MM.1S (cell line): ENCODE results near the gene C14orf132.

Experiments
- DNase-seq: peaks from one replicate; pipeline ENCODE4 v3.0.0-alpha.2; 2015
- H2AFZ ChIP-seq: fragments of 300-600 bp; sonication (generic); 2 replicates; pipeline ENCODE4 v1.6.0; 2016; ENCODE audit warnings: antibody characterized with exemption, low read length
- H3F3A ChIP-seq: fragments of 300-600 bp; sonication (generic); 2 replicates; pipeline ENCODE4 v1.6.1; 2016; ENCODE audit warnings: mild to moderate bottlenecking, antibody characterized with exemption, low read length, moderate library complexity, mixed read lengths; ENCODE audit not compliant: insufficient read depth
- H3K27ac ChIP-seq: fragments of 300-600 bp; sonication (generic); 2 replicates; pipeline ENCODE4 v1.5.1; 2016; ENCODE audit warnings: mild to moderate bottlenecking, low read length
- H3K27me3 ChIP-seq: fragments of 300-600 bp; sonication (generic); replicated peaks from 2 replicates; pipeline ENCODE4 v1.6.0; 2016; ENCODE audit warnings: low read length; ENCODE audit not compliant: insufficient read depth
- H3K36me3 ChIP-seq: fragments of 300-600 bp; sonication (generic); replicated peaks from 2 replicates; pipeline ENCODE4 v1.6.1; 2016; ENCODE audit warnings: mild to moderate bottlenecking, low read length, mixed read lengths; ENCODE audit not compliant: insufficient read depth
- H3K4me1 ChIP-seq: fragments of 300-600 bp; sonication (generic); 2 replicates; pipeline ENCODE4 v1.6.1; 2016; ENCODE audit warnings: low read length, mixed read lengths
- H3K4me2 ChIP-seq: fragments of 300-600 bp; sonication (generic); 2 replicates; pipeline ENCODE4 v1.6.0; 2016; ENCODE audit warnings: low read depth, low read length
- H3K4me3 ChIP-seq: fragments of 300-600 bp; sonication (generic); 2 replicates; pipeline ENCODE4 v1.5.1; 2016; ENCODE audit warnings: low read length, mixed read lengths
- H3K79me2 ChIP-seq: fragments of 300-600 bp; sonication (generic); 2 replicates; pipeline ENCODE4 v1.6.1; 2016; ENCODE audit warnings: mixed run types, low read length, mixed read lengths
- H3K9ac ChIP-seq: fragments of 300-600 bp; sonication (generic); 2 replicates; pipeline ENCODE4 v1.6.1; 2016; ENCODE audit warnings: low read length, mixed read lengths
- H3K9me2 ChIP-seq: fragments of 300-600 bp; sonication (generic); replicated peaks from 2 replicates; pipeline ENCODE4 v1.6.1; 2016; ENCODE audit warnings: mild to moderate bottlenecking, low read length, mixed read lengths; ENCODE audit not compliant: insufficient read depth
- H3K9me3 ChIP-seq: fragments of 300-600 bp; sonication (generic); replicated peaks from 2 replicates; pipeline ENCODE4 v1.6.1; 2016; ENCODE audit warnings: mild to moderate bottlenecking, low read length, mixed read lengths; ENCODE audit not compliant: insufficient read depth
- H4K20me1 ChIP-seq: fragments of 300-600 bp; sonication (generic); 2 replicates; pipeline ENCODE4 v1.6.1; 2016; ENCODE audit warnings: mild to moderate bottlenecking, low read length, moderate library complexity, mixed read lengths; ENCODE audit not compliant: insufficient read depth
- EZH2 ChIP-seq: fragments of 300-600 bp; sonication (generic); optimal IDR thresholded peaks from 2 replicates; pipeline ENCODE3; 2017; ENCODE audit warnings: low read depth, mild to moderate bottlenecking, antibody characterized with exemption, low read length, mixed read lengths
- EZH2phosphoT487 ChIP-seq: fragments of 300-600 bp; sonication (generic); IDR thresholded peaks from 2 replicates; pipeline ENCODE4 v1.6.1; 2018; ENCODE audit warnings: antibody characterized with exemption, low read length
- TF ChIP-seq, protein P1 (sequence below): fragments of 300-600 bp; sonication (generic); IDR thresholded peaks from 2 replicates; pipeline ENCODE4 v1.5.1; 2016; ENCODE audit warnings: antibody characterized with exemption, low read length, mixed read lengths

The C14orf132 gene

DNA sequence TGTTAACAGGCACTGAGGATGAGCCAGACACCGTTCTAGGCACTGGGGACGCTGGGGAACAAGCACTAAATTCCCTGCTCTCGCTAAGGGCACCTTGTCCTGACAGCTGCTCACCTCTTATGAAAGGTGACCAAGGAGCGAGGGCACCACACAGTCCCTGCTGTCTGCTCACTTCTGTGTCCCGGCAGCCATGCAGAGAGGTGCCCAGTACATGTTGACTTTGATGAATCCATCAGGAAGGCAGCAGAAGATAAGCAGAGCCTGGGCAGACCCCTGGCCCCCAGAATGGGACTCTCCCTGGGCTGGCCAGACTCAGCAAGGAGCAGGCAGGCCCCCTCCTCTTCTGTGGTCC is 14.1 kb downstream of the C14orf132 start:
- Histone ChIP-seq H3F3A (no peaks in the 10 kb centered on the region), H2AFZ (no peak overlapping the region), H3K4me2 (no peak overlapping the region), H3K9ac (no peak overlapping the region), H3K79me2 (no peaks in the 10 kb centered on the region), H3K36me3 (no peaks in the 10 kb centered on the region), H3K4me3 (no peak overlapping the region), H3K27ac (no peak overlapping the region), H3K9me3 (no peaks in the 10 kb centered on the region), H4K20me1 (no peaks in the 10 kb centered on the region), H3K9me2 (no peaks in the 10 kb centered on the region), H3K27me3 (no peaks in the 10 kb centered on the region), H3K4me1 (no peaks in the 10 kb centered on the region)
- no peak for TF ChIP-seq EZH2
- no peak for TF ChIP-seq EZH2phosphoT487
- TF ChIP-seq, protein P1, sequence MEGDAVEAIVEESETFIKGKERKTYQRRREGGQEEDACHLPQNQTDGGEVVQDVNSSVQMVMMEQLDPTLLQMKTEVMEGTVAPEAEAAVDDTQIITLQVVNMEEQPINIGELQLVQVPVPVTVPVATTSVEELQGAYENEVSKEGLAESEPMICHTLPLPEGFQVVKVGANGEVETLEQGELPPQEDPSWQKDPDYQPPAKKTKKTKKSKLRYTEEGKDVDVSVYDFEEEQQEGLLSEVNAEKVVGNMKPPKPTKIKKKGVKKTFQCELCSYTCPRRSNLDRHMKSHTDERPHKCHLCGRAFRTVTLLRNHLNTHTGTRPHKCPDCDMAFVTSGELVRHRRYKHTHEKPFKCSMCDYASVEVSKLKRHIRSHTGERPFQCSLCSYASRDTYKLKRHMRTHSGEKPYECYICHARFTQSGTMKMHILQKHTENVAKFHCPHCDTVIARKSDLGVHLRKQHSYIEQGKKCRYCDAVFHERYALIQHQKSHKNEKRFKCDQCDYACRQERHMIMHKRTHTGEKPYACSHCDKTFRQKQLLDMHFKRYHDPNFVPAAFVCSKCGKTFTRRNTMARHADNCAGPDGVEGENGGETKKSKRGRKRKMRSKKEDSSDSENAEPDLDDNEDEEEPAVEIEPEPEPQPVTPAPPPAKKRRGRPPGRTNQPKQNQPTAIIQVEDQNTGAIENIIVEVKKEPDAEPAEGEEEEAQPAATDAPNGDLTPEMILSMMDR = no peak
- no peak for DNase-seq

DNA sequence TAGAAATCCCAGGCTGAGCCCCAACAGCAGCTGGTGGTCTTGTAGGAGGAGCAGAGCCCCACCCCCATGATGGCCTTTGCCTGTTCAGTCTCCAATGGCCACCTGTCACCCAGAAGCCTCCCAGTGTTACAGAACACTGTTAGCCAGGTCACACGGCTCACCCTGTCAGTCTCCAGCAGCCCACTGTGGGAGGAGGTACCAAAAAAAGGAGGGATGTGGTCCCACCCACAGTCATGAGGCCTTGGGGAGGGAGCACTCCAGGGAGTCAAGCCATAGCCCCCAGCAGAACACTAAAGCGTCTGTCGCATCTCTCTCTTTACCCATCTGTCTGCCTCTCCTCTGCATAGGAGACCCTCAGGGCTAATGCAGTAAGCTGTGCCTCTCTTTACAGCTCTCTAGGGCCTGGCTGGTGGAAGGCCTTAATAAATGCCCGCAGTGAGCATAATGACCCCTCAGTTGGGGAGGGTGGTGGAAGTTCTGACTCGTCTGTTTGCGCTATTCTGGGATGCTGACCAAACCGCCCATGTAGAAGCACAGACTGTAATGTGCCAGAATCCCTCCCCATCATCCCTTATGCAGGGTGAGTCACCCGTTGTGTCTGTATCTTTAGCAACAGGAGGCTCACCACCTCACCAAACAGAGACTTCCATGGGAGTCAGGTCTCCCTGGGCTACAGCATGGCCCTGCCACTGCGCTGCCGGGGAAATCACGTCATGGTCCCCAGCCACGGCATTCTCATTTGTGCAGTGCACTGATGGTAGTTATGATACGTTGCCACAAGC is 14.6 kb downstream of the C14orf132 start:
- H3K4me3 ChIP-seq = no peak overlapping the region
- no peaks in the 10 kb centered on the region for H3K9me2 ChIP-seq
- no peaks in the 10 kb centered on the region for H3K9me3 ChIP-seq
- no peak for DNase-seq
- H3K4me1 ChIP-seq = no peaks in the 10 kb centered on the region
- H2AFZ ChIP-seq = no peak overlapping the region
- no peaks in the 10 kb centered on the region for H3K79me2 ChIP-seq
- H3K27me3 ChIP-seq = no peaks in the 10 kb centered on the region
- H3K4me2 ChIP-seq = no peak overlapping the region
- no peak overlapping the region for H3K27ac ChIP-seq
- no peaks in the 10 kb centered on the region for H4K20me1 ChIP-seq
- TF ChIP-seq EZH2phosphoT487 = no peak
- TF ChIP-seq, protein P1 = no peak
- H3F3A ChIP-seq = no peaks in the 10 kb centered on the region
- no peak overlapping the region for H3K9ac ChIP-seq
- H3K36me3 ChIP-seq = no peaks in the 10 kb centered on the region

DNA sequence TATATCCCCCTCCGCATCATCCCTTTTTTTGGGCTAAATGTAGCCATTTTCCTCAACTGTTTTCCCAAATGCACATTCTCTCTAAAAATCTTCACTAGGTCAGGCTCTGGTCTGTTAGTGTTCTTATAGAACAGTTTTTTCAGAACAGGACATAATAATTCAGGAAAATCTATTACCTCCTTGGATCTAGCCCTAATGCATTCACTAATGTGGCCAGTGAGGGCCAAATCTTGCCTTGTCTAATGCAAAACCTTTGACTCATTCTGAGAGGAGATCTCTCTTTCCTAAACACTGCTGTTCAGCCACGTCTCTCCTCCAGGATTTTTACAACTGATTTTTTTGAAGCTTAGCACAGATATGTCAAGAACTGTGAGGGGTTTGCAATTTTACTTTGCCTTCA is 15.5 kb downstream of the C14orf132 start:
- Histone ChIP-seq H3F3A (no peaks in the 10 kb centered on the region), H3K9ac (no peak overlapping the region), H3K9me2 (no peaks in the 10 kb centered on the region), H3K27ac (no peak overlapping the region), H3K79me2 (no peaks in the 10 kb centered on the region), H3K4me2 (no peak overlapping the region), H3K4me3 (no peak overlapping the region), H3K27me3 (no peaks in the 10 kb centered on the region), H3K36me3 (no peaks in the 10 kb centered on the region), H4K20me1 (no peaks in the 10 kb centered on the region), H2AFZ (no peak overlapping the region), H3K9me3 (no peaks in the 10 kb centered on the region), H3K4me1 (no peaks in the 10 kb centered on the region)
- DNase-seq = no peak
- TF ChIP-seq, protein P1 = no peak
- no peak for TF ChIP-seq EZH2
- no peak for TF ChIP-seq EZH2phosphoT487
